SK-N-SH (cell line): ENCODE measurements around the gene CLEC10A. TPM values are rescaled to one million over a fixed set of nuclear protein-coding genes. Genes with fewer than 3 reads are reported as not detected.

Experiments
- CTCF ChIA-PET: fragments of 300-600, 350-600 bp; formaldehyde crosslinking; extraction: SDS; loops from one replicate; lab custom pipeline; 2021; lab: Yijun Ruan, JAX
- POLR2A ChIA-PET: fragments of 350-600 bp; sonication (Branson Sonifier 250); formaldehyde crosslinking; extraction: SDS; loops from one replicate; lab custom pipeline; 2020; ENCODE audit warnings: antibody characterized with exemption, inconsistent platforms; lab: Yijun Ruan, JAX
- DNase-seq: peaks from one replicate; pipeline ENCODE4 v3.0.0; 2012
- H2AFZ ChIP-seq: fragments of 200-600 bp; sonication (generic); 2 replicates; pipeline ENCODE4 v1.8.1; 2016; ENCODE audit warnings: antibody characterized with exemption, mild to moderate bottlenecking, low read depth
- H3F3A ChIP-seq: fragments of 200-600 bp; sonication (generic); replicated peaks from 2 replicates; pipeline ENCODE3; 2016; ENCODE audit warnings: antibody characterized with exemption, mild to moderate bottlenecking; ENCODE audit not compliant: insufficient read depth
- H3K27ac ChIP-seq, 2 experiments: fragments of 200-500 bp in 1 of 2; fragments of 200-600 bp in 1 of 2; sonication (Bioruptor generic) in 1 of 2; sonication (generic), shearing (Covaris generic) in 1 of 2; 2 replicates each; pipeline versions ENCODE4 v1.5.1 to v1.6.1; 2014 to 2016; ENCODE audit warnings: low read depth in 2 of 2, inconsistent platforms in 1 of 2, low read length in 1 of 2, mild to moderate bottlenecking in 1 of 2, mixed read lengths in 1 of 2
- H3K27me3 ChIP-seq: fragments of 200-600 bp; sonication (generic), shearing (Covaris generic); 2 replicates; pipeline ENCODE4 v1.6.1; 2016; ENCODE audit warnings: mixed run types; ENCODE audit not compliant: insufficient read depth
- H3K36me3 ChIP-seq, 2 experiments: fragments of 200-500 bp in 1 of 2; fragments of 200-600 bp in 1 of 2; sonication (Bioruptor generic) in 1 of 2; sonication (generic) in 1 of 2; replicated peaks in 1 of 2; 2 replicates each; pipeline versions ENCODE3 to v1.5.1; 2014 to 2016; ENCODE audit warnings: low read length in 1 of 2, mild to moderate bottlenecking in 1 of 2; ENCODE audit not compliant: insufficient read depth in 2 of 2, control insufficient read depth in 1 of 2
- H3K4me1 ChIP-seq, 2 experiments: fragments of 200-500 bp in 1 of 2; fragments of 200-600 bp in 1 of 2; sonication (Bioruptor generic) in 1 of 2; sonication (generic), shearing (Covaris generic) in 1 of 2; 2 replicates each; pipeline versions ENCODE4 v1.5.1 to v1.6.1; 2014 to 2016; ENCODE audit warnings: low read depth in 1 of 2, low read length in 1 of 2, mixed run types in 1 of 2; ENCODE audit not compliant: insufficient read depth in 2 of 2, control insufficient read depth in 1 of 2
- H3K4me2 ChIP-seq: fragments of 200-600 bp; sonication (generic), shearing (Covaris generic); 2 replicates; pipeline ENCODE4 v1.6.1; 2017; ENCODE audit warnings: mixed run types
- H3K4me3 ChIP-seq, 2 experiments: fragments of 200-500 bp in 1 of 2; fragments of 200-600 bp in 1 of 2; sonication (Bioruptor generic) in 1 of 2; sonication (generic), shearing (Covaris generic) in 1 of 2; 2 replicates each; pipeline versions ENCODE4 v1.5.1 to v1.8.1; 2014 to 2016; ENCODE audit warnings: low read depth in 2 of 2, inconsistent platforms in 1 of 2, low read length in 1 of 2, mild to moderate bottlenecking in 1 of 2, mixed read lengths in 1 of 2, moderate library complexity in 1 of 2
- H3K79me2 ChIP-seq: fragments of 200-600 bp; sonication (generic); 2 replicates; pipeline ENCODE4 v1.8.1; 2017; ENCODE audit warnings: mild to moderate bottlenecking; ENCODE audit not compliant: insufficient read depth
- H3K9ac ChIP-seq: fragments of 200-600 bp; sonication (generic); 2 replicates; pipeline ENCODE4 v1.6.1; 2017; ENCODE audit warnings: mixed run types
- H3K9me2 ChIP-seq: fragments of 200-600 bp; sonication (generic); 2 replicates; pipeline ENCODE4 v1.6.1; 2017; ENCODE audit warnings: mixed run types
- H3K9me3 ChIP-seq: fragments of 200-600 bp; sonication (generic); 2 replicates; pipeline ENCODE4 v1.6.1; 2017; ENCODE audit warnings: mixed run types, mild to moderate bottlenecking, moderate library complexity
- H4K20me1 ChIP-seq: fragments of 200-600 bp; sonication (generic); 2 replicates; pipeline ENCODE4 v1.6.1; 2017; ENCODE audit warnings: mild to moderate bottlenecking, mixed run types; ENCODE audit not compliant: insufficient read depth
- CHD2 ChIP-seq: fragments of 150-350 bp; IDR thresholded peaks from 2 replicates; pipeline ENCODE4 v1.6.1; 2018; ENCODE audit warnings: low read length; ENCODE audit not compliant: partially characterized antibody
- TCF12 ChIP-seq: IDR thresholded peaks from 2 replicates; pipeline ENCODE4 v1.4.0; 2012
- TEAD4 ChIP-seq: IDR thresholded peaks from 2 replicates; pipeline ENCODE4 v1.4.0; 2012; ENCODE audit warnings: mild to moderate bottlenecking, borderline replicate concordance; ENCODE audit not compliant: insufficient read depth
- WGBS: methylation state at CpG from one replicate; pipeline ENCODE4 v1.1.6; 2017; ENCODE audit warnings: low lambda C conversion rate; 5-methylcytosine and 5-hydroxymethylcytosine counted together
- polyA plus RNA-seq, 3 experiments: library from polyadenylated mRNA; depleted of rRNA; stranded (reverse); fragments of >200 nt; gene quantifications; 2 replicates each; pipeline ENCODE4 v1.2.3, GENCODE V29; 2012
- TF ChIP-seq, protein P1 (sequence below): fragments of 200-600 bp; sonication (generic); IDR thresholded peaks from 2 replicates; pipeline ENCODE4 v1.6.1; 2017; ENCODE audit warnings: antibody characterized with exemption, mild to moderate bottlenecking, moderate library complexity
- TF ChIP-seq, protein P2 (sequence below): fragments of 150-350 bp; IDR thresholded peaks from 2 replicates; pipeline ENCODE4 v1.6.1; 2017; ENCODE audit warnings: antibody characterized with exemption, low read length, low read depth, borderline replicate concordance
- TF ChIP-seq, protein P3 (sequence below): IDR thresholded peaks from 2 replicates; pipeline ENCODE4; 2012
- TF ChIP-seq, protein P4 (sequence below): IDR thresholded peaks from 2 replicates; pipeline ENCODE4 v1.4.0; 2012; ENCODE audit warnings: low read depth, borderline replicate concordance
- TF ChIP-seq, protein P5 (sequence below): fragments of 150-350 bp; IDR thresholded peaks from 2 replicates; pipeline ENCODE4 v1.6.1; 2016; ENCODE audit warnings: mild to moderate bottlenecking, low read depth, low read length

CLEC10A gene
- polyA plus RNA-seq, 1 of the 3 experiments (the other 2 are of a cell fraction), result not detected

DNA sequence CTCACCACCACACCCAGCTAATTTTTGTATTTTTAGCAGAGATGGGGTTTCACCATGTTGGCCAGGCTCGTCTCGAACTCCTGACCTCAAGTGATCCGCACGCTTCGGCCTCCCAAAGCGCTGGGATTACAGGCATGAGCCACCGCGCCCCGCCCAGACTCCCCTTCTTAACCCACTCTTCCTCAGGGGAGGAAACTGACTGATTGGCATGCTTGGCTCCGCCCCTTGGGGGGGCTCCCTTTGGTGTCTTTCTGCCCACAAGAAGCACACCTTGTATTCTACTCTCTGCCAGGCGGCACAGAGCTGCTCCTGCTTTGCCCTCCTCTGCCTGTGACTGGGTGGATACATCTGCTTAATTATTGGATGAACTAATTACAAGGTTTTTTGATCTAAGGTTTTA lies 39.3 kb upstream of the CLEC10A start:
- peaks cover 5% of the 10 kb centered on the region for H3F3A ChIP-seq
- CTCF ChIA-PET, result interaction anchor here (0.9 to 2.6 kb wide), 5 partner anchors 14 to 74 kb away, joined by 3 to 13 read pairs (median 3); partner anchors contain the start of gene SLC16A11
- no peaks in the 10 kb centered on the region for H3K9me2 ChIP-seq
- no peak for DNase-seq
- WGBS, result 43% methylated on average over 11 of the region's 11 CpGs
- H4K20me1 ChIP-seq, result no peaks in the 10 kb centered on the region
- H3K79me2 ChIP-seq, result no peaks in the 10 kb centered on the region
- no peak overlapping the region for H2AFZ ChIP-seq
- no peaks in the 10 kb centered on the region for H3K4me1 ChIP-seq
- H3K9me3 ChIP-seq, result no peaks in the 10 kb centered on the region
- no peaks in the 10 kb centered on the region for H3K36me3 ChIP-seq
- no peak overlapping the region for H3K9ac ChIP-seq
- TF ChIP-seq TEAD4 (no peak), TCF12 (no peak), CHD2 (no peak)
- TF ChIP-seq, protein P1, sequence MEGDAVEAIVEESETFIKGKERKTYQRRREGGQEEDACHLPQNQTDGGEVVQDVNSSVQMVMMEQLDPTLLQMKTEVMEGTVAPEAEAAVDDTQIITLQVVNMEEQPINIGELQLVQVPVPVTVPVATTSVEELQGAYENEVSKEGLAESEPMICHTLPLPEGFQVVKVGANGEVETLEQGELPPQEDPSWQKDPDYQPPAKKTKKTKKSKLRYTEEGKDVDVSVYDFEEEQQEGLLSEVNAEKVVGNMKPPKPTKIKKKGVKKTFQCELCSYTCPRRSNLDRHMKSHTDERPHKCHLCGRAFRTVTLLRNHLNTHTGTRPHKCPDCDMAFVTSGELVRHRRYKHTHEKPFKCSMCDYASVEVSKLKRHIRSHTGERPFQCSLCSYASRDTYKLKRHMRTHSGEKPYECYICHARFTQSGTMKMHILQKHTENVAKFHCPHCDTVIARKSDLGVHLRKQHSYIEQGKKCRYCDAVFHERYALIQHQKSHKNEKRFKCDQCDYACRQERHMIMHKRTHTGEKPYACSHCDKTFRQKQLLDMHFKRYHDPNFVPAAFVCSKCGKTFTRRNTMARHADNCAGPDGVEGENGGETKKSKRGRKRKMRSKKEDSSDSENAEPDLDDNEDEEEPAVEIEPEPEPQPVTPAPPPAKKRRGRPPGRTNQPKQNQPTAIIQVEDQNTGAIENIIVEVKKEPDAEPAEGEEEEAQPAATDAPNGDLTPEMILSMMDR, result no peak
- TF ChIP-seq, protein P2, sequence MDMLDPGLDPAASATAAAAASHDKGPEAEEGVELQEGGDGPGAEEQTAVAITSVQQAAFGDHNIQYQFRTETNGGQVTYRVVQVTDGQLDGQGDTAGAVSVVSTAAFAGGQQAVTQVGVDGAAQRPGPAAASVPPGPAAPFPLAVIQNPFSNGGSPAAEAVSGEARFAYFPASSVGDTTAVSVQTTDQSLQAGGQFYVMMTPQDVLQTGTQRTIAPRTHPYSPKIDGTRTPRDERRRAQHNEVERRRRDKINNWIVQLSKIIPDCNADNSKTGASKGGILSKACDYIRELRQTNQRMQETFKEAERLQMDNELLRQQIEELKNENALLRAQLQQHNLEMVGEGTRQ, result no peak
- TF ChIP-seq, protein P3, sequence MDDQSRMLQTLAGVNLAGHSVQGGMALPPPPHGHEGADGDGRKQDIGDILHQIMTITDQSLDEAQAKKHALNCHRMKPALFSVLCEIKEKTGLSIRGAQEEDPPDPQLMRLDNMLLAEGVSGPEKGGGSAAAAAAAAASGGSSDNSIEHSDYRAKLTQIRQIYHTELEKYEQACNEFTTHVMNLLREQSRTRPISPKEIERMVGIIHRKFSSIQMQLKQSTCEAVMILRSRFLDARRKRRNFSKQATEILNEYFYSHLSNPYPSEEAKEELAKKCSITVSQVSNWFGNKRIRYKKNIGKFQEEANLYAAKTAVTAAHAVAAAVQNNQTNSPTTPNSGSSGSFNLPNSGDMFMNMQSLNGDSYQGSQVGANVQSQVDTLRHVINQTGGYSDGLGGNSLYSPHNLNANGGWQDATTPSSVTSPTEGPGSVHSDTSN, result no peak
- TF ChIP-seq, protein P4, sequence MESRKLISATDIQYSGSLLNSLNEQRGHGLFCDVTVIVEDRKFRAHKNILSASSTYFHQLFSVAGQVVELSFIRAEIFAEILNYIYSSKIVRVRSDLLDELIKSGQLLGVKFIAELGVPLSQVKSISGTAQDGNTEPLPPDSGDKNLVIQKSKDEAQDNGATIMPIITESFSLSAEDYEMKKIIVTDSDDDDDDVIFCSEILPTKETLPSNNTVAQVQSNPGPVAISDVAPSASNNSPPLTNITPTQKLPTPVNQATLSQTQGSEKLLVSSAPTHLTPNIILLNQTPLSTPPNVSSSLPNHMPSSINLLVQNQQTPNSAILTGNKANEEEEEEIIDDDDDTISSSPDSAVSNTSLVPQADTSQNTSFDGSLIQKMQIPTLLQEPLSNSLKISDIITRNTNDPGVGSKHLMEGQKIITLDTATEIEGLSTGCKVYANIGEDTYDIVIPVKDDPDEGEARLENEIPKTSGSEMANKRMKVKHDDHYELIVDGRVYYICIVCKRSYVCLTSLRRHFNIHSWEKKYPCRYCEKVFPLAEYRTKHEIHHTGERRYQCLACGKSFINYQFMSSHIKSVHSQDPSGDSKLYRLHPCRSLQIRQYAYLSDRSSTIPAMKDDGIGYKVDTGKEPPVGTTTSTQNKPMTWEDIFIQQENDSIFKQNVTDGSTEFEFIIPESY, result no peak
- TF ChIP-seq, all 33 proteins: peak for 0
- H3K27me3 ChIP-seq, result peaks cover 82% of the 10 kb centered on the region
- no peak overlapping the region for H3K27ac ChIP-seq
- POLR2A ChIA-PET, result no interaction called here
- no peak overlapping the region for H3K4me3 ChIP-seq
- H3K4me2 ChIP-seq, result no peak overlapping the region

DNA sequence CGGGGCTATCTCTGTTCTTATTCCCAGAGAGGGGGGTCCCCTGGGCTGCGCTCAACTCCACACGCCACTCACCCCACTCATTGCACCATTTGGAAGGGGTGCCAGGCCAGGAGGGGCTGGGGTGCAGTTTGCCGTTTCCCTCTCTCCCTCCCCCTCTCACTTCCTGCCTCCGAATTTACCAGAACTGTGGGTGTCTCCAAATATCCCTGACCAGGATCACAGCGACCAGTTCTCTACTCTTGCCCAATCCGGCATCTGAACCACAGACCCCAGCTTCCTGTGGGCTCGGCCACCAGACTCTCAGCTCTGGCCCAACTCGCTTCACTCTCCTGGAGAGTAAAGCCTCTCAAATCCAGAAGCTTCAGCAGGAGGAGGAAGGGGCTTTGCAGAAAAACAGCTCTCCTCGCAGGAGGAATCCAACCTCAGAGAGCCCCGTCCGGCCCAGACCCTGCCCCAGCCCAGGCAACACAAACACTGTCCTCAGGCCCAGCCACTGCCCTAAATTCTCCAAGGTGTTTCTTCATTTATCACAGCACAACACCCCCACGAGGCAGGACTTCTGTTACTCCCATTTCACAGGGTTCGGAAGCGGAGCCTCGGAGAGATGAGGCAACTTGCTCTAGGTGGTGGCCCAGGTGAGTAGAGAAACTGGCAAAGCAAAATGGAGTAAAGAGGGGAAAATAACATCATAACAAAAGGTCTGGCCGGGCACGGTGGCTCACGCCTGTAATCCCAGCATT lies 35.0 kb upstream of the CLEC10A start:
- CTCF ChIA-PET, result interaction anchor here (1.6 to 2.2 kb wide), 3 partner anchors 22 to 69 kb away, joined by 5 to 8 read pairs (median 8); no protein-coding TSS in a partner anchor
- Histone ChIP-seq H3K4me1 (no peaks in the 10 kb centered on the region), H3K4me3 (no peak overlapping the region), H3K9ac (no peak overlapping the region), H2AFZ (no peak overlapping the region), H3K9me3 (no peaks in the 10 kb centered on the region), H3K79me2 (no peaks in the 10 kb centered on the region), H3K27me3 (peaks cover 58% of the 10 kb centered on the region), H3F3A (peaks cover 2% of the 10 kb centered on the region), H3K27ac (no peak overlapping the region), H3K4me2 (no peak overlapping the region), H3K9me2 (no peaks in the 10 kb centered on the region), H3K36me3 (no peaks in the 10 kb centered on the region), H4K20me1 (no peaks in the 10 kb centered on the region)
- TF ChIP-seq, protein P5, sequence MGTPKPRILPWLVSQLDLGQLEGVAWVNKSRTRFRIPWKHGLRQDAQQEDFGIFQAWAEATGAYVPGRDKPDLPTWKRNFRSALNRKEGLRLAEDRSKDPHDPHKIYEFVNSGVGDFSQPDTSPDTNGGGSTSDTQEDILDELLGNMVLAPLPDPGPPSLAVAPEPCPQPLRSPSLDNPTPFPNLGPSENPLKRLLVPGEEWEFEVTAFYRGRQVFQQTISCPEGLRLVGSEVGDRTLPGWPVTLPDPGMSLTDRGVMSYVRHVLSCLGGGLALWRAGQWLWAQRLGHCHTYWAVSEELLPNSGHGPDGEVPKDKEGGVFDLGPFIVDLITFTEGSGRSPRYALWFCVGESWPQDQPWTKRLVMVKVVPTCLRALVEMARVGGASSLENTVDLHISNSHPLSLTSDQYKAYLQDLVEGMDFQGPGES, result no peak
- WGBS, result 28% methylated on average over 19 of the region's 19 CpGs
- POLR2A ChIA-PET, result no interaction called here
- DNase-seq, result no peak
